ENCODE measurements around the gene SPATA31E1.
"Not testable (repeated sequence)": the region's sequence is repeated elsewhere in the genome, so short reads cannot be mapped to it uniquely, and the experiment has no call there.

SPATA31E1 gene

DNA sequence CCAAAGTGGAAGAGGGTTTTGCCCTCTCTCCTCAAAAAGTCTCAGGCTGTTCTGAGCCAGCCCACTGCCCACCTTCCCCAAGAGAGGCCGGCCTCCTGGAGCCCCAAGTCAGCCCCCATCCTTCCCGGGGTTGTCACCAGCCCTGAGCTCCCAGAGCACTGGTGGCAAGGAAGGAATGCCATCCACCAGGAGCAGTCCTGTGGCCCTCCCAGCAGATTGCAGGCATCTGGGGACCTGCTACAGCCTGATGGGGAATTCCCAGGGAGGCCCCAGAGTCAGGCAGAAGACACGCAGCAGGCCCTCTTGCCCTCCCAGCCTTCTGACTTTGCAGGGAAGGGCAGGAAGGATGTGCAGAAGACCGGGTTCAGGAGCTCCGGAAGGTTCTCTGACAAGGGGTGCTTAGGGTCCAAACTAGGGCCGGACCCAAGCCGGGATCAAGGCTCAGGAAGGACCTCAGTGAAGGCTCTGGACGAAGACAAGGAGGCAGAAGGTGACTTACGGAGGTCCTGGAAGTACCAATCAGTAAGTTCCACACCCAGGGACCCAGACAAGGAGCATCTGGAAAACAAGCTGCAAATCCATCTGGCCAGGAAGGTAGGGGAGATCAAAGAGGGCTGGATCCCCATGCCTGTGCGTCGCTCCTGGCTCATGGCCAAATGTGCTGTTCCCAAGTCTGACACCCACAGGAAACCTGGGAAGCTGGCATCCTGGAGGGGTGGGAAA is 3.7 kb downstream of the SPATA31E1 start:
- no peak for DNase-seq (ENCODE audit: low read depth in 3 of 3)

DNA sequence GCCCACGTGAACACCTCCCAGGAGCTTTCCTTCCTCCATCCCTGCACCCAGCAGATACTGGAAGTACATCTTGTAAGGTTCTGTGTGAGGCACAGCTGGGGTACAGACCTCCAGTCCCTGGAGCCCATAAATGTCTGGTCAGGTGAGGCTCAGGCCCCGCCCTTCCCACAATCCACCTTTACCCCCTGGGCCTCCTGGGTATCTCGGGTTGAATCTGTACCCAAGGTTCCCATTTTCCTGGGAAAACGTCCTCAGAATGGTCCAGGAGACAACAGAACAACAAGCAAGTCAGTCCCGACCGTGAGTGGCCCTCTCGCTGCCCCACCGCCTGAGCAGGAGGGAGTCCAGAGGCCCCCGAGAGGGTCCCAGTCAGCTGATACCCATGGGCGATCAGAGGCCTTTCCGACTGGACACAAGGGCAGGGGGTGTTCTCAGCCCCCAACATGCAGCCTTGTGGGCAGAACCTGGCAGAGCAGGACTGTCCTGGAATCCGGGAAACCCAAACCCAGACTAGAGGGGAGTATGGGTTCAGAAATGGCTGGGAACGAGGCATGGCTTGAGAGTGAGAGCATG is 4.3 kb downstream of the SPATA31E1 start:
- no peak for DNase-seq (ENCODE audit: low read depth in 3 of 3)

- DNase-seq (ENCODE audit: low read depth in 3 of 3): no peak
Measured at GRCh38 chr9:87887661-87888480, 5.2 kb downstream of the SPATA31E1 start.

- no peak for DNase-seq (ENCODE audit: low read depth in 3 of 3)
Measured at GRCh38 chr9:87888501-87888900, 5.8 kb downstream of the SPATA31E1 start.

DNA sequence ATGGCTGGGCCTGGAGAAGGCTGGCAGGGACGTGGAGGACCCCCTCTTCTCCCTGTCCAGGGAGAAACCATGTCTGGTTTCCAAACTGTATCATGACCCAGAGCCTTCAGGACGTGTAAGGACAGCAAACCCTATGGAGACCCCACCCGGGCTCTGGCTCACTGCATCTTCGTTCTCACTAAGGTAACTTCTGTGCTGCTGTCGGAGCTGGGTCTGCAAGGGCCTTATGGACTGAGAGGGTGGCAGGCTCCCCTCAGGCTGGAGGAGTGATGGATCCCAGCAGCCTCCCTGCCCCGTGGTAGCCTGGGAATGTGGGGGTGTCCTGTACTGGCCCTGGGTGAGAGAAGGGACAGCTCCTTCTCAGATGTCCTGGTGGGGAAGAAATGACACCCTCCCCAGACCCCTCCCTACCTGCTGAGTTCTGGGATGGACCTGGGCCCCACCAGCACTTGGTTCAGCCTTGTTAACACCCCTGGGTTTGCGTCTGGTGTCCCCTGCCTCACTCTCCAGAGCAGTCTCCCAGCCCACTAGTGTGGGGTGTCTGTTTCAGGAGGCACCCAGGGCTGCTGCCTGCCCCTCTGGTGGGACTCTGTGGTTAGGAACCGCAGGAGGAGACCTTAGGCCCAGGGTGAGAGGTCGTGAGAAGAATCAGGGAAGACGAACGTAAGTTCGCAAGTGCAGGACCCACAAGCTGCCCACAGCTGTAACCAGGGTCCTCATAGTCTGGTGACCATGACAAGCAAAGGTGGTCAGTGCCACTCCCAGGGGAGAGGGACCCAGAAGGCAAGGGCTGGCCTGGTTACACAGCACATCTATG is 6.6 kb downstream of the SPATA31E1 start:
- DNase-seq (ENCODE audit: low read depth in 3 of 3): no peak

DNA sequence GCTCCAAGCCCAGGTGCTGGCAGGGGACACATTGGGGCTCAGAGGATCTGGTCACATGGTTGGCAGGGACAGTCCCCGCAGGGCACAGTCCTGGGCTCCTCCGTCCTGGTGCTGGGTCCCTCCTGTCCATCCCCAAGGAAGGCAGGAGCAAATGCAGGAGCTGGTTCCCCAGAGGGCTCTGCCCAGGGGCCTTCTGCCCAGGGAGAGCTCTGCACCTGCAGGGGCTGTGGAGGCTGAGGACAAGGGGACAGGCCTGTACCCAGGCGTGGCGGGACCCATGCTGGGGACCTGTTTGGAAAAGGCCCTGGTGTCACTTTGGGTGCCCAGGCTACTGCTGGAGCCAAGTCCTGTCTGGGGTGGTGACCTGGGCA is 7.2 kb downstream of the SPATA31E1 start:
- no peak for DNase-seq (ENCODE audit: low read depth in 3 of 3)

- DNase-seq (ENCODE audit: low read depth in 3 of 3): no peak
Measured at GRCh38 chr9:87890837-87891236, 8.2 kb downstream of the SPATA31E1 start.

- no peak for DNase-seq (ENCODE audit: low read depth in 3 of 3)
Measured at GRCh38 chr9:87891754-87892153, 9.1 kb downstream of the SPATA31E1 start.

GRCh38 chr9:87892956-87893355 is 10.3 kb downstream of the SPATA31E1 start:
- DNase-seq (ENCODE audit: low read depth in 3 of 3): no peak

DNA sequence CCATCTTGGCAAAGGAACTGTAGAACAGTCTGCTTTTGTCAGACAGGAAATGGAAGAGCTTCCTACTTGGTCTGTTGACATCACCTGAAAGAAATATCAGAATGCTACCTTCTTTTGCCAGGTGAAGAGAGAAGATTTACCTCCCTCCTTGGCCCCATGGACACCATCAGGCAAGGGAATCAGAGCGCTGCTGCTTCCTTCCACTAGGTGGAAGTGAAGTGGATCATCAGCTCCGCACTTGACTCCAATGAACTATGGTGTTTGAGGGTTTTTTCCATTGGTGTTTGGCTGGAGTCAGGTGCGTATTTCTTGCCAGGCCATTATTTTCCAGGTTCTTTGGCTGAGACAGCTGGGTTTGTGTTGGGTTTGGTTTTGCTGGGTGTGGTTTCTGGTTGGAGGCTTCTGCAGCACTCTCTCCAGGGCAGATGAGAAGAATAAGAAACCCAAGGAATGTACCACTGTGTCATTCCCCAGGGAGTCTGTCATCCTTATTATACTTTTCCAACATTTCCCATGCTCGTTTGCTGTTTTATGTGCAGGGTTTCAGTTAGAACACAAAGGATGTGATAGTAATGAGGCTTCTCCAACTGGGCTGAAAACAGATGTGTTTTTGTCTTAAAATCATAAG is 12.4 kb downstream of the SPATA31E1 start:
- no peak for DNase-seq (ENCODE audit: low read depth in 3 of 3)

DNA sequence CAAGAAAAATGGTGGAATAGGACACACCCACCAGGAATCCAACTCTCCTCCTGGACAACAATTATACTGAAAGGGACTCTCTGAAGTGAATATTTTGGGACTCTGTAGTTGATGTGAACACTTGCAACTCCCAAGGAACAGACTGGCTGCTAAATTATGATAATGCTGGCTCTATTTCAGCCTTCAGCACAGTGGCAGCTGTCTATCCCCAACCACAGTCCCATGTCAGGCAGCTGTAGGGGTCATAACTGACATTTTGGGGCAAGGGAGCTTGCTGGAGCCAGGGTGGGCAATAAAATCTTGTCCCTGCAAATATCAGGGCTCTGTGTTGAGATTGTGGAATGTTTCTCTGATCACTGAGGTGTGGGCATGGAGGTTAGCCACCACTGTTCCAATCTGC is 14.2 kb downstream of the SPATA31E1 start:
- no peak for DNase-seq (ENCODE audit: low read depth in 3 of 3)

DNA sequence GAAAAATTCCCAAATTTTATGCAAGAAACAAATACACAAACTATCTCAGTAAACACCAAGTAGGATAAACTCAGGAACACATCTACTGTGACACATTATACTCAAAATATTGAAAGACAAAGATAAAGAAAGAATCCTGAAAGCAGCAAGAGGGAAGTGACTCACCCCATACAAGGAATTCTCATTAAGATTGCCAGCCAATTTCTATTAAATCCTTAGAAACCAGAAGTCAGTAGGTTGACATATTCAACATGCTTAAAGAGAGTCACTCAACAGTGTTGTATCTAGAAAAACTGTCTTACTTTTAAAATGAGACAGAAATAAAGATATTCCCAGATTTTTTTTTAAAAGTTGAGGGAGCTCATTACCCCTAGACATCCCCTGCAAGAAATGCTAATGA is 15.5 kb downstream of the SPATA31E1 start:
- no peak for DNase-seq (ENCODE audit: low read depth in 3 of 3)

GRCh38 chr9:87902371-87902770 is 19.7 kb downstream of the SPATA31E1 start:
- DNase-seq (ENCODE audit: low read depth in 3 of 3): not testable (repeated sequence)

- no peak for DNase-seq (ENCODE audit: low read depth in 3 of 3)
Measured at GRCh38 chr9:87909310-87910041, 26.8 kb downstream of the SPATA31E1 start.

DNA sequence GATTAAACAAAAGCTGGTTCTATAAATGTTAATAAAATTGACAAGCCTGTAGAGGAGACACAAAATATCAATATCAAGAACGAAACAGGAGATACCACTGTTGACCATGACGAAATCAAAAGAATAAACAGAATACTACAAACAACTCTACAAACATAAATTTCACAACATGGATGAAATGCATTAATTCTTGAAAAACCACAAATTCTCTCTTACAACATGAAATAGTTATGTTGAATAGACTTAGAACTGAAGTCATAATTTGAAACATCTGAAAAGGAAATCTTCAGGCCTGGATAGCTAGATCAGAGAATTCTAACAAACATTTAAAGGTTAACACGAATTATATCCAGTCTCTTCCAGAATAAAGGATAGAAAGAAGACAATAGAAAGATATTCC is 28.1 kb downstream of the SPATA31E1 start:
- DNase-seq (ENCODE audit: low read depth in 3 of 3): no peak

DNA sequence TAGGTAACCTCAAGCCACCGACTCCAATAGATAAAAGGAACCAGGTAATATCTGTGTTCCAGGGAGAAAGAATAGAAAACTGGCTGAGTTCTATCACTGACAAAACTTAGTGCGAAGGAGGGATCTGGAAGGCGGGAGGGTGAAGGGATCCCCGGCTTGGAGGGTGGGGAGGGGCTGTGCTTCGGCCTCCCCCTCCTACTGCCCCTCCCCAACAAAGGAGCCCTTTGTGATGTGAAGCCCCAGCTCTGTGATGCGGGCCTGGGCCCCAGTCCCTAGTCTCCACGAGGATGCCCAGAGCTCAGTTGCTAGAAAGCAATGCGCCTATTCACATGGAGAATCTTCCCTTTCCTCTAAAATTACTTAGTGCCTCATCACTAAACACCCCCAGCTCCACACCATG is 35.0 kb downstream of the SPATA31E1 start, which contains the start of gene SPATA31C1:
Gene SPATA31C1 (plus strand): TSS at position 301 of the 400 bp plus-strand sequence.
- DNase-seq (ENCODE audit: low read depth in 3 of 3): not testable (repeated sequence)

DNA sequence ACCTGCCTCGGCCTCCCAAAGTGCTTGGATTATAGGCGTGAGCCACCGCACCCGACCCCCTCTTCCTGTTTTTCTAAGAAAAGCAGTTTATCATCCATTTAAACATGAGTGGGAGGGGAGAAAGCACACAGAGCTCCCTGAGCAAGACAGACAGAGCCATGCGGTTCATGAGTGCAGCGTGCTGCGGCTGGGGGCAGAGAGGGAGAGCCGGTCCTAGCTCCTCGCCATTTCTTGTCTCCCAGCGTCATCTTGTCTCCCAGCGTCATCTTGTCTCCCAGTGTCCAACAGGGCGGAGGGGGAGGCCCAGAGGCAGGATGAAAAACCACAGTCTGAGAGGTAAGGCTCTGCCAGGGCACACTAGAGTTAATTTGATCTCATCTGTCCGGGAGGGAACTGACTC is 36.3 kb downstream of the SPATA31E1 start:
- DNase-seq (ENCODE audit: low read depth in 3 of 3): not testable (repeated sequence)

- not testable (repeated sequence) for DNase-seq (ENCODE audit: low read depth in 3 of 3)
Measured at GRCh38 chr9:87921561-87921960, 38.9 kb downstream of the SPATA31E1 start.

DNA sequence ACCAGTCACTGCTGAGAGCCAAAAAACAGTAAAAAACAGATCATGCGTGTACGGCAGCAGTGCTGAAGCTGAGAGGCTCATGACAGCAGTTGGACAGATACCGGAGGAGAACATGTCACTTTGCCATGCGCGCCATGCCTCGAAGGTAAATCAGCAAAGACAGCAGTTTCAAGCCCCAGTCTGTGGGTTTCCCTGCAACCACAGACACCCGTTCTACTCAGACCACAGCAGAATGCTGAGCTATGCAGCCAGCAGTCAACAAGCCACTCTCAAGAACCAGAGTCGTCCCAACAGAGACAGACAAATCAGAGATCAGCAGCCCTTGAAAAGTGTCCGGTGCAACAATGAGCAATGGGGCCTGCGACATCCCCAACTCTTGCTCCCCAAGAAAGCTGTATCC is 40.3 kb downstream of the SPATA31E1 start:
- DNase-seq (ENCODE audit: low read depth in 3 of 3): not testable (repeated sequence)

GRCh38 chr9:87924851-87925250 is 42.2 kb downstream of the SPATA31E1 start:
- DNase-seq (ENCODE audit: low read depth in 3 of 3): not testable (repeated sequence)

GRCh38 chr9:87929152-87929551 is 46.5 kb downstream of the SPATA31E1 start:
- not testable (repeated sequence) for DNase-seq (ENCODE audit: low read depth in 3 of 3)

Data from stimulated activated CD4-positive, alpha-beta T cell treated with anti-CD3 and anti-CD28 coated beads, TNF-alpha, amount 100 ng/mL, for 48 hours (primary cell).